HG02938 (cell line): ENCODE measurements around the gene CLMN.

ENCODE experiments used
- ATAC-seq: cut with Tn5 transposase; IDR thresholded peaks from one replicate; pipeline ENCODE4 v1.9.1; 2021; ENCODE audit warnings: mild to moderate bottlenecking, moderate library complexity; ENCODE audit not compliant: unreplicated experiment

The CLMN gene

DNA sequence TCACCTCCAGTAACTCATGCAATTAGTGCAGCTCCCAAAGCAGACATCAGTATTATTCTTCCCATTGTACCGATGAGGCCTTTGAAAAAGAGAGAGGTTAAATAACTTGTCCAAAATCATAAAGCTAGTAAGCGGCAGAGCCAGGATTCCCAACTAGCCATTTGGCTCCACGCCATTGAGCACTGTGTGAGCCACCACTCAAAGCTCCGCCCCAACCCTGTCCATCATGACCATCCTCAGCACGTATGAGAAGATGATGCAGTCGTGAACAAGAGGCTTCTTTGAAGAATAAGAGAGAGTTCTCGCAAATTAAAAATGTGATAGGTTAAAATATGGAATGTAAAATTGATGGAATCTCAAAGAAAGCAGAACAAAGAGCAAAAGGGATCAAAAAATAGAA is 14.6 kb downstream of the CLMN start:
- ATAC-seq, result no peak

DNA sequence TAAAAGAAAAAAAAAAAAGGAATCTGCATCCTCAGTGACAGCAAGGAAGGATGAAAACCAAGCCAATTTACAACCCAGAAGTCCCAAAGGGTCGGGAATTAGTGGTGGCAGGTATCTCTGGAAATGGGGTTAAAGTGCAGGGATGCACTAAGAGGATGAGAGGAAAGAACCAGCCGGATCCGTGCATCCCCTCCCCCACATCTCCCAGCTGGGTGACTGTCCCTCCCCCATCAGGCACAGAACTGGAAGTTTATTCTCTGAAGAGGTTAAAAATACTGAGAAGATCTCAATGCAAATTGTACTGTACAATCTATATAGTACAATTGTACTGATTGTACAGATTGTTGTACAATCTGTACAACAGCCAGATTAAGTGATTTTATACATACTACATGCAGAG is 15.4 kb downstream of the CLMN start:
- no peak for ATAC-seq

DNA sequence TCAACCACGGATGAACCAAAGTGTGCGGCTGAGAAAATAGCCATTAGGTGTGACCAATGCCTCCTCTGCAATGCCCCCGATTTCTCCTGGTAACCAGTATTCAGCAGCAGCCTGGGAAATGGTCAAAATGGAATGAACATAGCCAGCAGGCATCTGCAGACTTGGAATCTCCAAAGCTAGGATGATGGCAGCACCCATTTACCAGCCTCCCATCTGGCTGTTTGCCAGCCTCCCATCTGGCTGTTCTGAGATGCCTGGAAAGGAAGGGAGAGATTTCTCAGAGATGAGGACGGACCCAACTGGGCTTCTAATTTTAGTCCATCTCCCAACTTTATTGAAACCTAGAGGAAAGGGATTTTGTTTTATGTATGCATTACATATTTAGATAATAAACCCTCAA is 16.2 kb downstream of the CLMN start:
- ATAC-seq, result no peak

DNA sequence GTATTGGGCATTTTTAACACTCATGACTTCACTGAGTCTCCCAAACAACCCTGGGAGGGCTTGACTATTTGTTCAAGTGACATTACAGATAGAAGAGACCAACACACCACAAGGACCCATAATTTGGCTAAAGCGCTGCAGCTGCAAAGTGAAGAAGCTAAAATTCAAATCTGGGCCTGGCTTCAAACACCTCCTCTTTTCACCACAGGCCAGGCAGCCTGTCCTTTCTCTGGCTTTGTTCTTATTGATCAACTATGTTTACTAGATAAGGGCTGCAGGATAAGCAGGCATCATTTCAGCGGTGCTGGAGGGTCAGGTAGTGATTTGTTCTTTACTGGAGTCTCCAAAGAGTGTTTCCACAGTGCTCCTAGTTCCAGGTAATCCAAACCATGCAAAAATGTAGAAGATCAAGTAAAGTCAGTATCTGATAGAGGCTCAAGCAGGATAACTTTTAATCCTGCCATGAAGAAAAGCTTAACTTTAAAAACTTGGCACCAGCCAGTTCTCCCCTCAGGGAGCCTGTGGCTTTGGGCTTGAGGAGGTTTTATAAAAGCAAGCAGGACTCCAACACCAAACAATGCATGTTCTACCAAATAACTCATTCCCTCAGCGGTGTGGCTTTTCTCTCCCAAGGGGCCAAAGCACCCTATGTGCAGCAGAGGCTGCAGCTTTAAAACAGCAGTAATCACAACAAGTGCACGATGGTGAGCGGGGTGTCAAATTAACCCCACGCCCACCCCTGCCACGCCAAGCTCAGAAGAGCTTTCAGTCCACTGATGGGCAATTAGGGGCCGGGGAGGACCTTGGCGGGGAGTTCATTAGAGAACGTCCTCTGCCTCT is 16.8 kb downstream of the CLMN start:
- ATAC-seq, result no peak

DNA sequence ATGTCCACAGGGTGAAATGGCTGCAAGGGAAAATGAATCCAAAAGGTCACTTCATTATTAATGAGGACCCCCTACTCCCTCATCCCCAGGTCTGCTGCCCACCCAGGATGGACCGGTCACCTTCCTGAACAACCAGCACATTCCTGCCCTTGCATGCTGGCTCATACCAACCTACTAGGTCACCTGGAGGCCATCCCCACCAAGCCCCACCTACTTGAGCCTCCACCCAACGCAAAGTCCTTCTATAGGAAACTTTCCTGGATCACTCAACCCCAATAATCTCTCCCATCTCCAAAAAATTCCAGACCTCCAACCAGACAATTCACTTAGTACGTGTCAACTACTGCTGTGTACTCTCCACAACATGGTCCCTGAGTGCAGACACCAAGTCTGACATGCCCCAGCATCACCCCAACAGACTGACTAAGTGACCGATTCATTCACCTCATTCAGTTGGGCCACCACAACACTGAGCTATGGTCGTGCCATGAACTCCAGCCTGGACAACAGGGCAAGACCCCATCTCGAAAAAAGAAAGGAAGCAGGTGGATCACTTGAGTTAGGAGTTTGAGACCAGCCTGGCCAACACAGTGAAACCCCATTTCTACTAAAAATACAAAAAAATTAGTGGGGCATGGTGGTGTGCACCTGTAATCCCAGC is 18.1 kb downstream of the CLMN start:
- no peak for ATAC-seq

DNA sequence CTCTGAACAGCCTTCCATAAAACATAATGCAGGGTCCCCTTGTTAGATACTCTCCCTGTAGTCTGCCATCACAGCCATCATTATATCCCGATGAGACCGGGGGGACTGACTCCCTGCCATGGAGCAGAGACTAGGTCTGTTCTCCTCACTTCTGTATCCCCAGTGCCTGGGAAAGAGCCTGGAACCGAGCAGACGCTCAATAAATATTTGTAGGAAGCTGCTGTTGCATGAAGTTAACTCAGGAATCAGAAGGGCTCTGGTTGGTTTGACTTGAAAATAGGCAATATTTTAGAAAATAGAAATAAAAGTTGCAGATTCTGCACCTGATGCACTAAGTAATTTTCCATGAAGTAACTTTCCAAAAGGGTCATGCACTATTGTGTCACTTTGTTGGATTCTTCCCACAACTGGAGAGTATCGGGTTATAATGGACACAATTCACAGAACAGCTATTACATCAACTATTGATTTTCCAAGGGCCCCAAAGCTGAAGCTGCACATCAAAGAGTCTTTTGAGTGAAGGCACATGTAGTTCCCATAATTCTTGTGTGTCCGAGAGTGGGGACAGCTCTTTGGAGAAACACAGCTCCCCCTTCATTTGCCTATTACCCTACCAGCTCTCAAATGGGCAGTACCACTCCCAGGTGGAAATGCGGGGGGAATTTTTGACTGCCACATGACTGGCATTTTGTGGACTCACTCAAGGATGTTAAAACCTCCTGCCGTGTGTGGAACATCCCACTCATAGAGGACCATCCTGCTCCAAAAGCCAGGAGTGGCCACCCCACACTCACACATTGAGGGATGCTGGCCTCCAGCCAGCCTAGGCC is 18.8 kb downstream of the CLMN start:
- no peak for ATAC-seq

DNA sequence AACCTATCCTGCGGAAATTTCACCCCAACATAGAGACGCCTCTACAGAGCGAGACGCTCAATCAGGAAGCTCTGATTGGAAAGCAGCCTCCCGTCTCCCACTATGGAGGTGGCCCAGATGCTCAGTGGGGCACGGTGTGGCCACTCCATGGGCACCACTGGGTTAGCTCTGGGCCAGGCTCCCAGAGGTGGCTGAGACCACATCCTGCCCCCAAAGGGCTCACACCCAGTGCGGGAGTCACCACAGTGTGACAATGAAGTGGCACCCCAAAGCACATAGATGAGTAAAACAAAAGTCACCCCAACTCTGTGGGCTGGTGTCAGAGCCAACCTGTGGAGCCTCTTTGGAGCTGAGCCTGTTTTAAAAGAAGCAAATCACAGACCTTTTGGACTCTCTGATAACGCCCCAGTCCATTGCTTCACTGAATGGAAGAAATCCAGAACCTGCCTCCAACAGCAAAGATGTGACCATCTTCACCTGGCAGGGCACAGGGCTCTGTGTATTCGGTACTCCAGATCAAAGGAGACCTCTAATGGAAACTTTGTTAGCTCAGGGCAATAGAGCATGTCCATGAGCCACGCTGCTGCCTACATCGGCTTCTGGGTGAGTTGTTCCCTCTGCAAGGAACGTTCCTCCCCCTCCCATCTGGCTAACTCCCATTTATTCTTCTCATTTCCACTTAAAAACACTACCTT is 19.6 kb downstream of the CLMN start:
- ATAC-seq, result no peak

DNA sequence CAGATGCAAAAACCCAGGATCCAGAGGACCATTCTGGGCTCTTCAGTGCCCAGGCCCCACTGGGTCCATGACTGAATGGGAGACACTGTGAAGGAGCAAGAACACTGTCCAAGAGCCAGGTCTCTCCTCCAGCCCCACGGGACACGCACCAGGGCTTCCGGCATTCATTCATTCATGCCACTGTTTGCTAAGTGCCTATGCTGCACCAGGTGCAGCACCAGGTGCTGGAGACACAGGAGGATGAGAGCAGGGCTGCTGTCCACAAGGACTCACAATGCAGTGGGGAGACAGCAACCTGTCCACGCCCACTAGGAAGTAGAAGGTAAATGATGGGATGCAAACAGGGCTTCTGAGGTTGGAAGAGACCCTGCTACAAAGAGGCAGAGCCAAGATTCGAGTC is 20.4 kb downstream of the CLMN start:
- no peak for ATAC-seq

DNA sequence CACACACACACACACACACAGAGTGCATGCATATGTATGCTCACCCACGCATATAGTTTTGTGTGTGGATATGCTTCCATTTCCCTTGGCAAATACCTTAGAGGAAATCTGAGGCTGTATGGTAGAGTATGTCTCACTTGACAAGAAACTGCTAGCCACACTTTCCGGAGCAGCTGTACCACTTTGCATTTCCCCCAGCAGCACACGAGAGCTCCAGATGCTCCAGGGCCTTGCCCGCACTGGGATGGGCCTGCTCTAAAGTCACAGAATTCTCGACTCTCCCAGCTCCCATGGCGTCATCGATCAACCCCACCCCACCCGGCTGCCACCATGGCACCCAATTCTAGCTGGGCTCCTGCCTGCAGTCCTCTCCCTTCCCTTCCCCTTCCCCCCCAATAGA is 21.9 kb downstream of the CLMN start:
- ATAC-seq, result no peak

DNA sequence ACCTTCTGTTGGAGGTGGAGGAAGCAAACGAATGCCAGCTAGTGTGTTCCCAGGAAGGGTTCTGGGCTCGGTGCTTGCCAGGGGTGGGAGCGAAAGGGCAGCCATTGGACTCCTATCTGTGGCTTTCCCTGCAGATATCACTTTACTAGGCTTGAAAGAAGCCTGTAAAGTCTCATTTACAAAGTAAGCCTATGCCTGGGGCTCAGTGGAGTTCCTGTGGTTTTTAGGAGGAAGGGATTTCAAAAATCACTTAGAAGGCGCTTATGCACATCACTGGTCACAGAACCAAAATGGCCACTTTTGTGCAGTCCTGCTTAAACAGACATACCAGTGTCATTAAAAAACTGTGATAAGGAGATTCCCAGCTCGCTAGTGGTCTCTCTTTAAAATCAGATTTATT is 22.7 kb downstream of the CLMN start:
- ATAC-seq, result no peak

DNA sequence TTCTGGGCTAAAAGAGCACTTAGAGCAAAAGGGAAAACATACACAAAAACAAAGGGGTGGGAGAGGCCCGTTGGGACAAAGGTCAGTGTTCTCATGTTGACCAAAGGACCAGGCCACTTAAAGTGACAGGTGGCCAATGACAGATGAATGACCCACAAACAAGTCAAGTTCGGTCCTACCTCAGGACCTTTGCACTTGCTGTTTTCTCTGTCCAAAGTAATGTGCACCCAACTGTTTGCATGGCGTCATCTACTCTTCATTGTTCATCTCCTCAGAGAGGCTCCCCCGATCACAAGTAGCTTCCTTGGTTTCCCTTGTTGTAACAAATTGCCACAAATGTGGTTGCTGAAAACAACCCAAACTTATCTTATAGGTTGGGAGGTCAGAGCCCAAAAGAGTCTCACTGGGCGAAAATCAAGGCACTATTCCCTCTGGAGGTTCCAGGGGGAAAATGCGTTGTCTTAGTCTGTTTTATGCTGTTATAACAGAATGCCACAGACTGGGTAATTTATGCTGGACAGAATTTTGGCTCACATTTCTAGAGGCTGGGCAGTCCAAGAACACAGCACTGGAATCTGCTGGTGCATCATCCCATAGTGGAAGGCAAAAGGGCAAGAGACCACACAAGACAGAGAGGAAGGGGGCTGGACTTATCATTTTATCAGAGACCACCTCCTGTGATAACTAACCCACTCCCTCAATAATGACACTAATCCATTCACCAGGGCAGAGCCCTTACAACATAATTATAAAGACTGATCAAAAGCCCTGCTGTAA is 23.9 kb downstream of the CLMN start:
- ATAC-seq, result no peak

DNA sequence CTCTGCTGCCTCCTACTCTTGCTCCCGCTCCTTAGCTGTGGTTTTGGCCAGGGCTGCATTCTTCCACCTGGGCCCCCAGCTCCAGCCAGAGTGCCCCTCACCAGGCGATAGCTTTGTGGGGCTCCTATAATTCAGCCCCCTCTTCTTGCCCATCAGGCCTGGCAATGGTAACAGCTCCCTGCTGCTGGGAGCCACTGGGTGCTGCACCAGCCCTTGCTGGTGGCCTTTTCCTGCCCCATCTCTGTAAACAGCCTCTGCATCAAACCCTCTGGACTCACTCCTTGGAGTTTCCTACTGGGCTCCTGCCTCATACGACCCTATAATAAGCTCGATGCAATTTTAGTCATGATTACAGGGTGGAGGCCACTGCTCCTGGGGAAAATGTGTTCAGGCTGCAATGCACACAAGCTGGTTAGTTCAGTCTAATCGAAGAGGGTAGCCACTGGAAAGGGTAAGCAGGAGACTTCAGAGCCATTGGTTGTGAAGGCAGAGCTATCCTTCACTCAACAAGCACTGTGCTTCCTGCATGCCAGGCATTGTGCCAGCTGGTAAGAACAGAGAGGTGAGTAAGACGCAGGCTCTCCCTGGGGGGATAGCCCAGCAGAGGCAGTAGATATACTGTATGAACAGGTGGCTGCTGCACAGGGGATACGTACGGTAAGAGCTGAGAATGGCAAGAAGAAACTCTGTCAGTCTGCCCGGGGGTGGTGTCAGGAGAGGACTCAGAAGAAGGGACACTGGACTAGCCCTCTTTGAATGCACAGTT is 24.7 kb downstream of the CLMN start:
- ATAC-seq, result no peak

DNA sequence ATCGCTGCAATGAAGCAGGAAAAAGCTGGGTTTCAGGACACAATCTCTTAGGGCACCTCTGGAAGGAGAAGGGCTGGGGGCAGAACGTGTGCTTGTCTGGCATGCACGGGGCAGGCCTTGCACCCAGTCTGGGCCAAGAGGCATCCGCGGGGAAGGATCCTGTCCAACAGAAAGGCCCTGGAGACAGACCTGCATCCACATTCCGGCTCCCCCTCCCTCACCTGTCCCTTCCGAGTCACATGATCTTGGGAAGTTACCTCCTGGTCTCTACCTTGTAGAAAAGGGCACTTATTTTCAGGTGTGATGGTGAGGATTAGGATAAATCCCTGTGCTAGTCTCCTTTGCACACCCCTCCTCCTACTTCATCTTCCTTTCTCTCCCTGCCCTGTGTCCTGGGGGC is 25.4 kb downstream of the CLMN start:
- no peak for ATAC-seq

DNA sequence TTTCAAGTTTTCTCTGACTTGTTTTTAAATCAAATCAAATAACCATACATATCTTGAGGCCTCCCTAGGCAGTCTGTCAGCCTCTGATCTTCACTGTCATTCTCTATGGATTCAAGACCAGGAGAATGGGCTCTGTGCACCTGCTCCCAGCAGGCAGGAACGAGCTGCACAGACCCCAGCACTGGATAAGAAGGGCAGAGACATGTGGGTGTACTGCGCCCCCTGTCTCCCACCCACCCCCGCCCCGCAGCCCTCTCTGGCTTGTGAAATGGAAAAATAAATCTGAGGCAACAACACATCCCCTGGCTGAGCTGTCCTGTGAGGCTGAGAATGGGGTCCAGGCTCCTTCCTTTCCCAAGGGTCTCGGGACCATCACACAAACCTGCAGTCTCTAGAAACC is 26.3 kb downstream of the CLMN start:
- ATAC-seq, result no peak

DNA sequence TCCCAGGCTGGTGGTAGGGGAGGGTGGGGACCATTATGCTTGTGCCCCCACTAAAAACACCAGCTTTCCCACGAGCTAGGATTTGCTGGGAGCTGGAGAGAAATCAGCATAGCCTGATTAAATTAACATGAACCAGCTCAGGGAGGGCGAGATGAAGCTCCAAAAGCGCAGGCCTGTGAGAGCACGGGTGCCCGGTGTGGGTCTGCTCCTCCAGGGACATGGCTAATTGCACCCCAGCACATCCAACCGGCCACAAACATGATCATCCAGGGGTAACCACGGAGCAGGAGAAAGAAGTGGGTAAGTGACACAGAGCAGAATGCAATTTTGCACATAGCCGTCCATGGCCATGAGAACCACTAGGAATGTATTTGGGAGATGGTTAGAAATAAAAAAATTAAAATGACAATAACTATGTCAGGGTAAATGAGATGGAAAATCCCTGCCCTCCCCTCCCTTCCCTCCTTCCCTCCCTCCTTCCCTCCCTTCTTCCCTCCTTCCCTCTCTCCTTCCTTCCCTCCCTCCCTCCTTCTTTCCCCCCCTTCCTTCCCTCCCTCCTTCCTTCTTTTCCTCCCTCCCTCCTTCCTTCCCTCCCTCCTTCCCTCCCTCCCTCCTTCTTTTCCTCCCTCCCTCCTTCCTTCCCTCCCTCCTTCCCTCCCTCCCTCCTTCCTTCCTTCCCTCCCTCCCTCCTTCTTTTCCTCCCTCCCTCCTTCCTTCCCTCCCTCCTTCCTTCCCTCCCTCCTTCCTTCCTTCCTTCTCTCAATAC is 26.9 kb downstream of the CLMN start:
- ATAC-seq, result no peak

DNA sequence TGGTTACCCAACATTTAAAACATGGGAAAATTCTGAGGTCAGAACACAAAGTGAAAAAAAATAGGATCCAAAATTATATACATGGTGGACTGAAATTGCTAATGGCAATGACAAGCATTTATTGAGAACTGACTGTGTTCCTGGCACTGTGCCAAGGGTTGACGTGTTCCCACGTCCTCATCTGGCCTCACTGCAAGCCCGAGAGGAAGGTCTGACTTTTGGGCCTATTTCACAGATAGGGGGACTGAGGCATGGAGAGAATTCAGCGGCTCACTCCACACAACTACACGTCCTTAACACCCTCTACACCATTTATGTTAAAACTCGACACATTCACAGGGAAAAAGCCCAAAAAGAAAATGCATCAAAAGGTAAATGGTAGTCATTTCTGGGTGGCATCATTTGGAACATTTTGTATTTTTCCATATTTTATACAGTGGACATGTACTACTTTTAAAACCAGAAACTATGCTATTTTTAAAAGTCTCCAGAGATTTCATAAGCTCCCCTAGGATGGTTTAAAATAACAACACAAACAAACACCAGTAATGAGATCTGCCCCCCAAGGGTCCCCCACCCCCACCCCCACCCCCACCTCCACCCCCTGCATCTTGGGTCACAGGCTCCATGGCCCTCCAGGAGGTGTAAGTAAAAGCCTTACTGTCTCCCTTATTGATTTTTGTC is 27.7 kb downstream of the CLMN start:
- no peak for ATAC-seq

DNA sequence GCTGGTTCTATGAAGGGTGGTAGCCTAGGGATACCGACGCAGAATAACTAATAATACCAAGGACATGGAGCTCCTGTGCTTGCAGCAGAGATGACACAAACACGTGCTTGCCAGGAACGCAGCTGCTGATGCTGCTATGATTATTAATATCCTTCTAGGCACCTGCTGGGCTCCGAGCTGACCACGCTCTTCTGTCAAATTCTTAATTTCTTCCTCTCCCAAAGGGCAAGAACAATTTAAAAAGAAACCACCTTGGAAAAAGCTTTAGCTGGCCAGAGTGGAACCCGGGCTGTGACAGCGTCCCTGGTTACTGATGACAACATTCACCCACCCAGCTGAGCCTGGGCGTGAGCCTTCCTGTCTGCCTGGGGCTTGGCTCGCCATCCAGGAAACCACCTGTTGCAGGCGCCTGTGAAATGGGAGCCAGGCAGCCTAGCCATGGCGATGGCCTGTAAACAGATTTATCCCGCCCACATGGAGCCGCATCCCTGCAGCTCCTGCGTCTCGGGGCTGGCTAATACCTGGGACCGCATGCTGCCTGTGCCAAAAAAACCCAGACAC is 28.8 kb downstream of the CLMN start:
- ATAC-seq, result no peak

DNA sequence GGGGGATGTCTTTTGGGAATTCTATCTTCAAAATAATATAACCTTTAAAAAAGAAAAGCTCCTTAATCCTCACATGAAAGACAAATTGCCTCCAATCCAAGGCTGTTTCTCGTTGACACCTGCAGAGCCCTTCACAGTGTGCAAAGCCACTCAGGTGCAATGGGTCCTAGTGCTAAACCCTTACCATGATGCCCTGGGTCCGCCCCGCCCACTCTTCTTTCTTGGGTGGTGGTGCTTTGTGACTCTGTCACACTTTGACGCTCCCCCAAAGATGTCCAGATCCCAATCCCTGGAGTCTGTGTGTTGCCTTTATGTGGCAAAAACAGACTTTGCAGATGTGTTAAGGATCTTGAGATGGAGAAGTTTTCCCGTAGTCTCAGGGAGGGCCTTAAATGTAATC is 29.7 kb downstream of the CLMN start:
- ATAC-seq, result no peak
